Ishikawa (cell line): Measurements from ENCODE around the gene TP53AIP1.

Experiments
- CEBPB ChIP-seq: IDR thresholded peaks from 2 replicates; pipeline ENCODE4 v1.6.1; 2012
- CREB1 ChIP-seq: IDR thresholded peaks from 2 replicates; pipeline ENCODE4 v1.6.1; 2012; ENCODE audit warnings: low read depth
- EGR1 ChIP-seq: IDR thresholded peaks from 2 replicates; pipeline ENCODE4 v1.6.1; 2012
- EP300 ChIP-seq: IDR thresholded peaks from 2 replicates; pipeline ENCODE4 v1.6.1; 2012; ENCODE audit warnings: borderline replicate concordance
- FOXM1 ChIP-seq: IDR thresholded peaks from 2 replicates; pipeline ENCODE4 v1.6.1; 2012; ENCODE audit warnings: low read depth, borderline replicate concordance
- NFIC ChIP-seq: IDR thresholded peaks from 2 replicates; pipeline ENCODE4 v1.6.1; 2012
- RAD21 ChIP-seq: IDR thresholded peaks from 2 replicates; pipeline ENCODE4 v1.6.1; 2012; ENCODE audit warnings: low read depth
- TAF1 ChIP-seq: IDR thresholded peaks from 2 replicates; pipeline ENCODE4 v1.6.1; 2012; ENCODE audit warnings: low read depth, mild to moderate bottlenecking
- TCF12 ChIP-seq: IDR thresholded peaks from 2 replicates; pipeline ENCODE4 v1.6.1; 2012; ENCODE audit warnings: low read depth
- TEAD4 ChIP-seq: IDR thresholded peaks from 2 replicates; pipeline ENCODE4 v1.6.1; 2012
- YY1 ChIP-seq: IDR thresholded peaks from 2 replicates; pipeline ENCODE4 v1.6.1; 2012; ENCODE audit warnings: low read depth
- ZBTB7A ChIP-seq: IDR thresholded peaks from 2 replicates; pipeline ENCODE4 v1.6.1; 2012; ENCODE audit warnings: low read depth
- TF ChIP-seq, protein P1 (sequence below): IDR thresholded peaks from 2 replicates; pipeline ENCODE4 v1.6.1; 2012; ENCODE audit warnings: low read depth, mild to moderate bottlenecking
- TF ChIP-seq, protein P2 (sequence below): IDR thresholded peaks from 2 replicates; pipeline ENCODE4 v1.6.1; 2012
- TF ChIP-seq, protein P3 (sequence below): IDR thresholded peaks from 2 replicates; pipeline ENCODE4 v1.6.1; 2012

Gene TP53AIP1

GRCh38 chr11:128890543-128891368 is 51.9 kb downstream of the TP53AIP1 start, which contains the start of gene KCNJ5:
TSS of gene KCNJ5 (plus strand) at chr11:128891356. CDS start at chr11:128911274, 19,918 bp downstream.
- TF ChIP-seq ZBTB7A (peak; percentile 48), EGR1 (0 out of 2 replicates have a peak, but pooled peaks have one; percentile 24), YY1 (0 out of 2 replicates have a peak, but pooled peaks have one; percentile 8), CREB1 (no peak), TAF1 (peak; percentile 54), NFIC (peak; percentile 70), TEAD4 (no peak)
- TF ChIP-seq, protein P1, sequence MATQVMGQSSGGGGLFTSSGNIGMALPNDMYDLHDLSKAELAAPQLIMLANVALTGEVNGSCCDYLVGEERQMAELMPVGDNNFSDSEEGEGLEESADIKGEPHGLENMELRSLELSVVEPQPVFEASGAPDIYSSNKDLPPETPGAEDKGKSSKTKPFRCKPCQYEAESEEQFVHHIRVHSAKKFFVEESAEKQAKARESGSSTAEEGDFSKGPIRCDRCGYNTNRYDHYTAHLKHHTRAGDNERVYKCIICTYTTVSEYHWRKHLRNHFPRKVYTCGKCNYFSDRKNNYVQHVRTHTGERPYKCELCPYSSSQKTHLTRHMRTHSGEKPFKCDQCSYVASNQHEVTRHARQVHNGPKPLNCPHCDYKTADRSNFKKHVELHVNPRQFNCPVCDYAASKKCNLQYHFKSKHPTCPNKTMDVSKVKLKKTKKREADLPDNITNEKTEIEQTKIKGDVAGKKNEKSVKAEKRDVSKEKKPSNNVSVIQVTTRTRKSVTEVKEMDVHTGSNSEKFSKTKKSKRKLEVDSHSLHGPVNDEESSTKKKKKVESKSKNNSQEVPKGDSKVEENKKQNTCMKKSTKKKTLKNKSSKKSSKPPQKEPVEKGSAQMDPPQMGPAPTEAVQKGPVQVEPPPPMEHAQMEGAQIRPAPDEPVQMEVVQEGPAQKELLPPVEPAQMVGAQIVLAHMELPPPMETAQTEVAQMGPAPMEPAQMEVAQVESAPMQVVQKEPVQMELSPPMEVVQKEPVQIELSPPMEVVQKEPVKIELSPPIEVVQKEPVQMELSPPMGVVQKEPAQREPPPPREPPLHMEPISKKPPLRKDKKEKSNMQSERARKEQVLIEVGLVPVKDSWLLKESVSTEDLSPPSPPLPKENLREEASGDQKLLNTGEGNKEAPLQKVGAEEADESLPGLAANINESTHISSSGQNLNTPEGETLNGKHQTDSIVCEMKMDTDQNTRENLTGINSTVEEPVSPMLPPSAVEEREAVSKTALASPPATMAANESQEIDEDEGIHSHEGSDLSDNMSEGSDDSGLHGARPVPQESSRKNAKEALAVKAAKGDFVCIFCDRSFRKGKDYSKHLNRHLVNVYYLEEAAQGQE: no peak
- TF ChIP-seq, protein P2, sequence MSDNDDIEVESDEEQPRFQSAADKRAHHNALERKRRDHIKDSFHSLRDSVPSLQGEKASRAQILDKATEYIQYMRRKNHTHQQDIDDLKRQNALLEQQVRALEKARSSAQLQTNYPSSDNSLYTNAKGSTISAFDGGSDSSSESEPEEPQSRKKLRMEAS: peak; percentile 48

GRCh38 chr11:128890216-128890542 is 52.5 kb downstream of the TP53AIP1 start:
- TF ChIP-seq, protein P1: no peak
- TF ChIP-seq, protein P2: no peak
- TF ChIP-seq TAF1: no peak
- no peak for TF ChIP-seq CEBPB
- TF ChIP-seq, protein P3, sequence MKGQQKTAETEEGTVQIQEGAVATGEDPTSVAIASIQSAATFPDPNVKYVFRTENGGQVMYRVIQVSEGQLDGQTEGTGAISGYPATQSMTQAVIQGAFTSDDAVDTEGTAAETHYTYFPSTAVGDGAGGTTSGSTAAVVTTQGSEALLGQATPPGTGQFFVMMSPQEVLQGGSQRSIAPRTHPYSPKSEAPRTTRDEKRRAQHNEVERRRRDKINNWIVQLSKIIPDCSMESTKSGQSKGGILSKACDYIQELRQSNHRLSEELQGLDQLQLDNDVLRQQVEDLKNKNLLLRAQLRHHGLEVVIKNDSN: no peak
- TF ChIP-seq CREB1: no peak
- TF ChIP-seq NFIC: no peak
- no peak for TF ChIP-seq EP300
- no peak for TF ChIP-seq FOXM1
- TF ChIP-seq YY1: no peak
- TF ChIP-seq ZBTB7A: no peak
- no peak for TF ChIP-seq TCF12
- TF ChIP-seq TEAD4: no peak
- TF ChIP-seq RAD21: no peak
- no peak for TF ChIP-seq EGR1

DNA sequence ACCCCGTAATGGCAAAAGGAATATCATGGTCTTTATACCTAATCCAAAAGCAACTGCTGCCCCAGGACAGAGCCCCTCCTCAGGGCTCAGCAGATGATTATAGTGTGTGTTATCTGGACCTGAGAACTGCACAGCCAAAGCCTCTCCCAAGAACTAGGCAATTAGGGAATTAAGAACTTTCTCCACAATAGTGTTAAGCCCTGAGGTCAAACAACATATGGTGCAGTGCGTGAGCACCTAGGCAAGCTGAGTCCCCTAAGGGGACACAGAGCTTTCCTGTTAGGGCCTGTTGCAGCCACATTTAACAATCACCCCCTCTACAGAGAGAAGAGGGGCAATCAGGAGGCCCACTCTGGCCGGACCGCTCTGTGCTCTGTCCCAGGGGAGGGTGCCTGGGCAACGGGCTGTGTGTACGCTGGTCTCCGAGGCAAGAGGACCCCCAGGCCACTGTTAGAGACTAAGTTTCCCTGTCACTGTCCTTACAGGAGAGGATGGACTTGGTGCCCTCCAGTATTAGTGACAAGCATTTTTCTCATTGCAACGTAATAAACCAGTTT is 52.9 kb downstream of the TP53AIP1 start:
- TF ChIP-seq TCF12: no peak
- TF ChIP-seq NFIC: no peak
- TF ChIP-seq, protein P1: no peak
- TF ChIP-seq, protein P3: no peak
- no peak for TF ChIP-seq EP300
- TF ChIP-seq TAF1: no peak
